ENCODE measurements around the gene PLEKHA1.

- no peak for TF ChIP-seq CTCF (IDR thresholded peaks at IDR 0.05)
- TF ChIP-seq EP300 (IDR thresholded peaks at IDR 0.05) = no peak
Measured at GRCh38 chr10:122465401-122466040, 91.0 kb downstream of the PLEKHA1 start.

All from tibial nerve (tissue), 4 donors.